HFFc6 (cell line): ENCODE measurements around the gene CHMP1B. TPM values are rescaled to one million over a fixed set of nuclear protein-coding genes. Genes with fewer than 3 reads are reported as not detected.

ENCODE experiments used
- DNase-seq: peaks from one replicate; pipeline ENCODE4 v3.0.0-alpha.2; 2018
- H3K27ac Mint-ChIP-seq: 2 replicates; pipeline ENCODE4 v1.8.0; 2020; ENCODE audit warnings: mild to moderate bottlenecking, mixed read lengths
- H3K27me3 Mint-ChIP-seq: 2 replicates; pipeline ENCODE4 v1.8.0; 2021; ENCODE audit warnings: mild to moderate bottlenecking, moderate library complexity, mixed read lengths; ENCODE audit not compliant: insufficient read depth
- H3K36me3 Mint-ChIP-seq: 2 replicates; pipeline ENCODE4 v1.8.0; 2021; ENCODE audit warnings: low read depth, mixed read lengths
- H3K4me1 Mint-ChIP-seq: 2 replicates; pipeline ENCODE4 v1.8.0; 2020; ENCODE audit warnings: low read depth, mixed read lengths
- H3K4me3 Mint-ChIP-seq: 2 replicates; pipeline ENCODE4 v1.8.0; 2020; ENCODE audit warnings: mild to moderate bottlenecking, moderate library complexity, mixed read lengths
- H3K9me3 Mint-ChIP-seq: 2 replicates; pipeline ENCODE4 v1.8.0; 2020; ENCODE audit warnings: mild to moderate bottlenecking, mixed read lengths
- total RNA-seq, 6 experiments: library from RNA; stranded (reverse); fragmentation: NEBNext Ultra II Directional; extraction: Animal tissue kit (Norgen Biotek cat#: 25700); gene quantifications; 2 replicates in 1 of 6; 3 replicates in 5 of 6; pipeline ENCODE4 v1.2.3, GENCODE V29; 2021
- TF ChIP-seq, protein P1 (sequence below): fragments of 200-600 bp; sonication (generic); IDR thresholded peaks from 2 replicates; pipeline ENCODE4 v1.5.0; 2021; ENCODE audit warnings: antibody characterized with exemption, mild to moderate bottlenecking

Gene CHMP1B
- total RNA-seq, 6 experiments from 2014 or later: 30.9 to 33.7 (median 32.5) TPM

DNA sequence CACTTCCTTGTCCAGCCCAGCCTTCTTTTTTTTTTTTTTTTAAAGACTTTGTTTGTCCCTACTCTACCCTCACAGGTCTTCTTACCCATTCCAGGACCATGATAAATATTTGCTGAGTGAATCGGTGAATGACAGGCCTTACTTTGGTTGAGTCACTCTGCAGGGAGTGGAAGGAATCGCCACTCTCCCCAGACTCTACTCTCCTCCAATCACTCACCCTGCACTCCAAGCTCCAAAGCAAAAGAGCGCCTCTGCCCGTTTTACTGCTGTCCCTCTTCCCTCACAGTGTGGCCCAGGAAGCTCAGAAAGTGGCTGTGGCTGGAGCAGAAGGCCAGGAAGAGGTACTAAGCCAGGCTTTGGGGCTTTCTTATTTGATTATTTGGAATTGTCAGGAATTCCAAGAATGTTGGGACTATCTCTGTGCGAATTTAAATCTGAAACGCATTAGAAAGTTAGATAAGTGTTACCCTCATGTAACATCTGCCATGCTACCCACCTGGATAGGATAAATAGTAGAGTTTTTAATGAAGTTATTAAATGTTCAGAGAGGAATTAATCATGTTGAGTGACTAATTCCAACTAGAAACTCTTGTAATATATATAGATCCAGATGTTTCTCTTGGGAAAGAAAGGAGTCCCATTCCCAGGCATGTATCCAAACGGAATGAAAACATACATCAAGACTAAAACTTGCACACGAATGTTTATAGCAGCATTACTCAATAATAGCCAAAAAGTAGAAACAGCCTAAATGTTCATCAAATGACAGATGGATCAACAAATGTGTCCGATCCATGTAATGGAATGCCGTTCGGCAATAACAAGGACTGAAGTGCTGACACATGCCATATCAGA, 43.0 kb upstream of the CHMP1B start:
- H3K36me3 Mint-ChIP-seq: no peaks in the 10 kb centered on the region
- no peaks in the 10 kb centered on the region for H3K9me3 Mint-ChIP-seq
- H3K27me3 Mint-ChIP-seq: no peaks in the 10 kb centered on the region; the same call in none of the 2 replicates
- peak; percentile 44 for DNase-seq
- peak overlapping the region; percentile 10 for H3K27ac Mint-ChIP-seq
- H3K4me3 Mint-ChIP-seq: peak overlapping the region; percentile 21; the same call in 1 of the 2 replicates
- TF ChIP-seq, protein P1, sequence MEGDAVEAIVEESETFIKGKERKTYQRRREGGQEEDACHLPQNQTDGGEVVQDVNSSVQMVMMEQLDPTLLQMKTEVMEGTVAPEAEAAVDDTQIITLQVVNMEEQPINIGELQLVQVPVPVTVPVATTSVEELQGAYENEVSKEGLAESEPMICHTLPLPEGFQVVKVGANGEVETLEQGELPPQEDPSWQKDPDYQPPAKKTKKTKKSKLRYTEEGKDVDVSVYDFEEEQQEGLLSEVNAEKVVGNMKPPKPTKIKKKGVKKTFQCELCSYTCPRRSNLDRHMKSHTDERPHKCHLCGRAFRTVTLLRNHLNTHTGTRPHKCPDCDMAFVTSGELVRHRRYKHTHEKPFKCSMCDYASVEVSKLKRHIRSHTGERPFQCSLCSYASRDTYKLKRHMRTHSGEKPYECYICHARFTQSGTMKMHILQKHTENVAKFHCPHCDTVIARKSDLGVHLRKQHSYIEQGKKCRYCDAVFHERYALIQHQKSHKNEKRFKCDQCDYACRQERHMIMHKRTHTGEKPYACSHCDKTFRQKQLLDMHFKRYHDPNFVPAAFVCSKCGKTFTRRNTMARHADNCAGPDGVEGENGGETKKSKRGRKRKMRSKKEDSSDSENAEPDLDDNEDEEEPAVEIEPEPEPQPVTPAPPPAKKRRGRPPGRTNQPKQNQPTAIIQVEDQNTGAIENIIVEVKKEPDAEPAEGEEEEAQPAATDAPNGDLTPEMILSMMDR: no peak
- H3K4me1 Mint-ChIP-seq: peaks cover 30% of the 10 kb centered on the region

DNA sequence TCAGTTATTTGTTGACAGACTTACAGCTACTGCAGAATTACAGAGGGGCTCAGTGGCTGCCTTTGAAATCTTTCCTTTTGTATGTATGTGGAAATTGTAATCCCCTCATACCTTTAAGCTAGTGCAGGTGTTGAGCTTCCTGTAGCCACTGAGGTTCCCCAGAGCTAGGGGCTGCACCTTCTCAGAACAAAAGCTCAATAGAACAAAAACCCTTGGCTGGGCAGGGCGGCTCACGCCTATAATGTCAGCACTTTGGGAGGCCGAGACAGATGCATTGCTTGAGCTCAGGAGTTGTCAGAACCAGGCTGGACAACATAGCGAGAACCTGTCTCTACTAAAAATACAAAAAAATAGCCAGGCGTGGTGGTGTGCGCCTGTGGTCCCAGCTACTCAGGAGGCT, 41.3 kb upstream of the CHMP1B start:
- H3K36me3 Mint-ChIP-seq: no peaks in the 10 kb centered on the region
- no peak for DNase-seq
- TF ChIP-seq, protein P1: no peak
- H3K4me3 Mint-ChIP-seq: no peak overlapping the region
- H3K27ac Mint-ChIP-seq: no peak overlapping the region
- H3K4me1 Mint-ChIP-seq: peaks cover 30% of the 10 kb centered on the region
- peaks cover 3% of the 10 kb centered on the region for H3K27me3 Mint-ChIP-seq
- H3K9me3 Mint-ChIP-seq: no peaks in the 10 kb centered on the region

DNA sequence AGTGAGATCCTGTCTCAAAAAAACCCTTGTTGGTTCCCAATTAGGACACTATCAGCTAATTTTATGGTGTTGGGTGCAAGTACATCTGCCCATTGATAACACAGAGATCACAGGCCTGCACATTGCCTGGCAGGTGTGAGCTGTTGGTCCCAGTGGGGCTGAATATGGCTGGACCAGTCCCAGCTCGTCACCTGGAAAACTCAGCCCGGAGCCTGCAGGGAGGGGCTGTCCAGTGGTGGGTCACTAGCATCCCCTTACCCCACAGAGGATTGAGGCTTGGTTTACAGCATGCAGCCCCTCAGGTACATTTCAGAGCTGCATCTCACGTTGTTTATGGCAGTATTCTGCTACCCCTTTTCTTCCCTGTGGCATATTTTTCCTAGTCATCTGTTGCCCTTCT, 40.8 kb upstream of the CHMP1B start:
- peaks cover 4% of the 10 kb centered on the region for H3K27me3 Mint-ChIP-seq
- no peak for DNase-seq
- H3K4me1 Mint-ChIP-seq: peaks cover 30% of the 10 kb centered on the region
- no peak overlapping the region for H3K27ac Mint-ChIP-seq
- H3K9me3 Mint-ChIP-seq: no peaks in the 10 kb centered on the region
- TF ChIP-seq, protein P1: no peak
- no peak overlapping the region for H3K4me3 Mint-ChIP-seq
- no peaks in the 10 kb centered on the region for H3K36me3 Mint-ChIP-seq

DNA sequence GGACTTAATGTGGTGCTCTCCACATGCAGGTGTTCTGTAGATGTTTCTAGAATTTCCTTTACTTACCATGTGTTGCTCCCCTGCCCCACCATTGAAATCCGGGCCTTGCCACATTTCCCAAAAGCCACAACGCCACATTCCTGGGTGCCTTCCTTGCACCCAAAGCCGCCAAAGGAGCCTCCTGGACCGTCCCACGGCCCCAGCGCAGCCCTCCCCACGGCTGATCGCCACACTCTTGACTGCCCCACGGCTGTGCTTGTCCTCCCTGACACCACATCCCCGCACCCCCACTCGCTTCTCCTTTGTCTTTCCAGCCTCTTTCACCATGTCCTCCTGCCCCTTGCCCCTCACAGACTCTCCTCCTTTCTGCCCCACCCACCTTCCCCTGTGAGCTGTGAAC, 40.2 kb upstream of the CHMP1B start:
- Mint-ChIP-seq H3K4me1 (peaks cover 30% of the 10 kb centered on the region), H3K27ac (no peak overlapping the region), H3K27me3 (peaks cover 4% of the 10 kb centered on the region; the same call in 1 of the 2 replicates)

DNA sequence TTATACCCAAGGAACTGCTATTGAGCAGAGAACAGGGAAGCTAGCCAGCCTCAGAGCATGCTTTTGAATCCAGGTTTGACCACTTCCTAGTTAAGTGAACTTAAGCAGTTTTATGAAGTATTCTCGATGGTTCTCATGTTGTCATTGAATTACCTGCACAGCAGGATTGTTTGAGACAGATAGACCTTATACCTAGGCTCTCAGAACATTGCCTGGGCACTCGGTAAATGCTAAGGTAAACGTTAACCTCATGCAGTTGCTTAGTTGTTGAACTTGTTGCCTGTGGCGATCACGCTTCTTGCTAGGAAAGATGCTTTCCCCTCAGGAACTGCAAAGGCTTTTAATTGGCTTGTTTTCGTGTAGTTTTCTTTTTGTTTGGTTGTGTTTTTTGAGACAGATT, 34.0 kb upstream of the CHMP1B start:
- Mint-ChIP-seq H3K9me3 (no peaks in the 10 kb centered on the region), H3K36me3 (no peaks in the 10 kb centered on the region), H3K4me1 (no peaks in the 10 kb centered on the region), H3K27ac (no peak overlapping the region), H3K27me3 (peaks cover 22% of the 10 kb centered on the region), H3K4me3 (no peak overlapping the region)
- DNase-seq: no peak
- TF ChIP-seq, protein P1: no peak

More for the DNA sequence above, 40.2 kb upstream of the CHMP1B start:
- TF ChIP-seq, protein P1: no peak
- no peaks in the 10 kb centered on the region for H3K9me3 Mint-ChIP-seq
- H3K36me3 Mint-ChIP-seq: no peaks in the 10 kb centered on the region
- no peak overlapping the region for H3K4me3 Mint-ChIP-seq
- no peak for DNase-seq
